NB4 (cell line): ENCODE results near the gene SMKR1.
"Not testable (repeated sequence)": the region's sequence is repeated elsewhere in the genome, so short reads cannot be mapped to it uniquely, and the experiment has no call there.

Experiments
- DNase-seq: peaks from one replicate; pipeline ENCODE4 v3.0.0; 2010; ENCODE audit warnings: low read depth
- H3K4me3 ChIP-seq: one replicate; pipeline ENCODE4 v1.5.1; 2011; ENCODE audit warnings: mild to moderate bottlenecking, low read depth, low read length, moderate library complexity
- MYC ChIP-seq: IDR thresholded peaks from 2 replicates; pipeline ENCODE4 v1.6.1; 2011; ENCODE audit warnings: low read depth, low read length
- POLR2A ChIP-seq: IDR thresholded peaks from 2 replicates; pipeline ENCODE4 v1.6.1; 2011; ENCODE audit warnings: mild to moderate bottlenecking; ENCODE audit not compliant: insufficient read length; ENCODE audit errors: extremely low read depth
- TF ChIP-seq, protein P1 (sequence below): IDR thresholded peaks from one replicate; pipeline ENCODE4 v1.5.1; 2012; ENCODE audit warnings: low read depth, low read length
- TF ChIP-seq, protein P2 (sequence below): IDR thresholded peaks from 2 replicates; pipeline ENCODE4 v1.6.1; 2011; ENCODE audit warnings: low read depth, low read length

Gene SMKR1

GRCh38 chr7:129524405-129524804 is 22.1 kb downstream of the SMKR1 start:
- peak; percentile 93 for DNase-seq

GRCh38 chr7:129525225-129525862 is 23.0 kb downstream of the SMKR1 start:
- peak; percentile 58 for DNase-seq
- H3K4me3 ChIP-seq = peak overlapping the region; percentile 12
- TF ChIP-seq, protein P1, sequence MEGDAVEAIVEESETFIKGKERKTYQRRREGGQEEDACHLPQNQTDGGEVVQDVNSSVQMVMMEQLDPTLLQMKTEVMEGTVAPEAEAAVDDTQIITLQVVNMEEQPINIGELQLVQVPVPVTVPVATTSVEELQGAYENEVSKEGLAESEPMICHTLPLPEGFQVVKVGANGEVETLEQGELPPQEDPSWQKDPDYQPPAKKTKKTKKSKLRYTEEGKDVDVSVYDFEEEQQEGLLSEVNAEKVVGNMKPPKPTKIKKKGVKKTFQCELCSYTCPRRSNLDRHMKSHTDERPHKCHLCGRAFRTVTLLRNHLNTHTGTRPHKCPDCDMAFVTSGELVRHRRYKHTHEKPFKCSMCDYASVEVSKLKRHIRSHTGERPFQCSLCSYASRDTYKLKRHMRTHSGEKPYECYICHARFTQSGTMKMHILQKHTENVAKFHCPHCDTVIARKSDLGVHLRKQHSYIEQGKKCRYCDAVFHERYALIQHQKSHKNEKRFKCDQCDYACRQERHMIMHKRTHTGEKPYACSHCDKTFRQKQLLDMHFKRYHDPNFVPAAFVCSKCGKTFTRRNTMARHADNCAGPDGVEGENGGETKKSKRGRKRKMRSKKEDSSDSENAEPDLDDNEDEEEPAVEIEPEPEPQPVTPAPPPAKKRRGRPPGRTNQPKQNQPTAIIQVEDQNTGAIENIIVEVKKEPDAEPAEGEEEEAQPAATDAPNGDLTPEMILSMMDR = no peak
- TF ChIP-seq, protein P2, sequence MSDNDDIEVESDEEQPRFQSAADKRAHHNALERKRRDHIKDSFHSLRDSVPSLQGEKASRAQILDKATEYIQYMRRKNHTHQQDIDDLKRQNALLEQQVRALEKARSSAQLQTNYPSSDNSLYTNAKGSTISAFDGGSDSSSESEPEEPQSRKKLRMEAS = no peak
- TF ChIP-seq POLR2A = no peak
- no peak for TF ChIP-seq MYC

More at GRCh38 chr7:129524405-129524804, 22.1 kb downstream of the SMKR1 start:
- TF ChIP-seq, protein P2 = peak; percentile 27; the same call in 1 of the 2 replicates
- H3K4me3 ChIP-seq = not testable (repeated sequence)

- peak; percentile 34 for DNase-seq
- H3K4me3 ChIP-seq = no peak overlapping the region
- TF ChIP-seq MYC (no peak), POLR2A (no peak)
- TF ChIP-seq, protein P2 = no peak
- TF ChIP-seq, protein P1 = no peak
These were observed 27.3 kb downstream of the SMKR1 start for GRCh38 chr7:129529643-129530042.

- TF ChIP-seq, protein P2 = no peak
- TF ChIP-seq MYC = no peak
- TF ChIP-seq, protein P1 = no peak
- no peak for TF ChIP-seq POLR2A
- peak; percentile 44 for DNase-seq
- no peak overlapping the region for H3K4me3 ChIP-seq
These were observed 28.6 kb downstream of the SMKR1 start for GRCh38 chr7:129530795-129531391.

- no peak overlapping the region for H3K4me3 ChIP-seq
- TF ChIP-seq MYC = no peak
- no peak for TF ChIP-seq POLR2A
- TF ChIP-seq, protein P1 = no peak
- TF ChIP-seq, protein P2 = no peak
- DNase-seq = no peak
These were observed 29.4 kb downstream of the SMKR1 start for GRCh38 chr7:129531721-129532120.

GRCh38 chr7:129532375-129532774 is 30.0 kb downstream of the SMKR1 start:
- DNase-seq = no peak
- TF ChIP-seq, protein P1 = no peak
- TF ChIP-seq MYC = no peak
- no peak for TF ChIP-seq POLR2A
- TF ChIP-seq, protein P2 = no peak
- H3K4me3 ChIP-seq = no peak overlapping the region

GRCh38 chr7:129534558-129535274 is 32.4 kb downstream of the SMKR1 start:
- DNase-seq = not testable (repeated sequence)

More at GRCh38 chr7:129534558-129535274, 32.4 kb downstream of the SMKR1 start:
- not testable (repeated sequence) for H3K4me3 ChIP-seq
